Activated CD8-positive, alpha-beta memory T cell treated with anti-CD3 and anti-CD28 coated beads, Interleukin-2, amount 50 U/mL, for 24 hours (primary cell): ENCODE data around the gene ZDHHC7.

Source experiments
- DNase-seq: peaks from one replicate; pipeline ENCODE4 v3.0.0-alpha.2; 2020; ENCODE audit errors: extremely low read depth

ZDHHC7 gene

DNA sequence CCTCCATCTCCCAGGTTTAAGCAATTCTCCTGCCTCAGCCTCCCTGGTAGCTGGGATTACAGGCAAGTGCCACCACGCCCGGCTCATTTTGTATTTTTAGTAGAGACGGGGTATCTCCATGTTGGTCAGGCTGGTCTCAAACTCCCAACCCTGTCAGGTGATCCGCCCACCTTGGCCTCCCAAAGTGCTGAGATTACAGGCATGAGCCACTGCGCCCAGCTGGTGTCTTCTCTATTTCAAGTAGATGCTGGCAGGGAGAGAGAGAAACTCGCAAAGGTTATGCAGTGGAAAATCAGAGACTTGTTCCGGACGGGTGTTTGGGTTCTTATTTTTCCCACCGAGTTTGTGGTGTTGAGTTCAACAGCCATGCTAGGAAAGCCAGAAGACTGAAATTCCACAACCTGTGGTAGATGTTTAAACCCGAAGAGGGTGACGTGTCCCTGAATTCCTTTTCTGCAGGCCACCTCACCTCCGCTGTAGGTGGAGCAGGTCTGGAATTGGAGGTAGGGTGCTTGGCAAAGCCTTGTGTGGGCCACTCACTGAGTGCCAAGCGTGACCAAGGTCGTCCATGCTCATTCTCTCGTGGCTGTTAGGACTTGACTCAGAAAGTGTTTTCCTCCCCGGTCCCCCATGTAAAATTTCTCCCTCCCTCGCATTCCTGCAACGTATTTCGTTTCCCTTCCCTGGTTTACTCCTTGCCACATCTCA lies 7.3 kb upstream of the ZDHHC7 start:
- DNase-seq = no peak

DNA sequence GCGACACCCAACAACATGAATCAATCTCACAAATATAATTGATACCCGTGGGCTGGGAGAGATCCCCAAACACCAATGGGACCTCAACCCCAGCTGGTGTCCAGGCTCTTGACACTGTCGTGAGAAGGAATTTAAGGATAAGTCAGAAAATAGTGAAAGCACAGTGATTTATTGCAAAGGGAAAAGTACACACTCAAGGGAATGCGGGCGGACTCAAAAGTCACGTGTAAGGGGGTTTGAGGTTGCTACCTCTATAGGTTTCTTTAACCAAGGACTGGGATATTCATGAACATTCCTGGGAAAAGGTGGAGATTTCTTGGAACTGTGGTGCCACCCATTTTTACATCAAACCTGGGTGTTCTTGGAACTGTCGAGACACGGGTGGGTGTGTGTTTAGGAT lies 6.3 kb upstream of the ZDHHC7 start:
- DNase-seq = no peak

DNA sequence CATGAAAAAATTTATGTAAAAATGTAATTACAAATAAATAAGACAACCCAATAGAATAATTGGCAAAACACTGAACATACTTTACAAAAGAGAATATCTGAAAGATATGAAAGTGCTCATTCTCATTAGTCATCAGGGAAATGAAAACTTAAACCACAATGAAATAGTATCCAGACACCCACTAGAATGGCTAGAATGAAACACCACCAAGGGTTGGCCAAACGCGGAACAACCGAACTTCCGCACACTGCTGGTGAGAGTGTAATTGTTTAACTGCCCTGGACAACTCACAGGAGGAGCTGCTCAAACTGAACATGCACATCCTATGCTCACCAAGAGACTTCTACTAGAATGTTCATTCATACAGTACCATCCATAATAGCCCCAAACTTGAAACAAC lies 5.8 kb upstream of the ZDHHC7 start:
- no peak for DNase-seq

DNA sequence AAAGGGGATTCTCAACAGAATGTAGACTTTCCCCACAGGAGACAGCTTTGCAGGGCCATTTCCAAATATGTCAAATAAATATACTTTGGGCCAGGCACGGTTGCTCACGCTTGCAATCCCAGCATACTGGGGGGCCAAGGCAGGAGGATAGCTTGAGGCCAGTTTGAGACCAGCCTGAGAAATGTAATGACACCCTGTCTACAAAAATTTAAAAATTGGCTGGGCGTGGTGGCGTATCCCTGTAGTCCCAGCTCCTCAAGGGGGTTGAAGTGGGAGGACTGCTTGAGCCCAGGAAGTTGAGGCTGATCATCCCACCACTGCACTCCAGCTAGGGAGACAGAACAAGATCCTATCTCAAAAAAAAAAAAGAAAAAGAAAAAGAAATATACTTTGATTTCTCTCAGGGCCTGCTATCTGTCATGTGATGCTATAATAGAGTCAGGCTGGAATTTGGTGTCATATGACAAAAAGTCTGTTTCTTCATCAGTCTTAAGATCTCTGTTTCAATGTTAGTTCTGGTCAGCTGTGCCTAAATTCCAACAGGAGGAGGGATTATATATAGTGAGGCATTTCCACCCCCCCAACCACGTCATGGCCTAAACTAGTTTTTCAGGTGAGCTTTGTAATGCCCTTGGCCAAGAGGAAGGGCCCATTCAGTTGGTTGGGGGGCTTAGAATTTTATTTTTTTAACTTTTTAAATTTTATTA lies 4.3 kb upstream of the ZDHHC7 start:
- DNase-seq = no peak

DNA sequence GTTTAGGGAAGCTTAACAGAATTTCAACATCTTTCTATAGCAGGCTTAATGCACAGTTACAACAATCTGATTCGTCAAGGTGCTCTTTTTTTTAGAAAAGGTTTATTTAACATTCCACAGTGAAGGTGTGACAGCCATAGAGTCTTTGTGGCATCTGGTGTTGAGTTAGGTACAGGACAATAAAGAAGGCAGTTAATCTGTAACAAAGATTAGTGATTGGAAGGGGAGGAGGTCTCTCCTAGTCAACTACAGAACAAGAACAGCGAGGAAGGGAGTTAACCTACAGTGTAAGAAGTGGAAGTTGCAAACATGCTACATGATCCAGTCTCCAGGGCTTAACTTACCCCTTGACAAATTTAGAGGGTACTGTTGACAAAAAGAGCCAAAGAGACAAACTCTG lies 3.0 kb upstream of the ZDHHC7 start:
- no peak for DNase-seq

DNA sequence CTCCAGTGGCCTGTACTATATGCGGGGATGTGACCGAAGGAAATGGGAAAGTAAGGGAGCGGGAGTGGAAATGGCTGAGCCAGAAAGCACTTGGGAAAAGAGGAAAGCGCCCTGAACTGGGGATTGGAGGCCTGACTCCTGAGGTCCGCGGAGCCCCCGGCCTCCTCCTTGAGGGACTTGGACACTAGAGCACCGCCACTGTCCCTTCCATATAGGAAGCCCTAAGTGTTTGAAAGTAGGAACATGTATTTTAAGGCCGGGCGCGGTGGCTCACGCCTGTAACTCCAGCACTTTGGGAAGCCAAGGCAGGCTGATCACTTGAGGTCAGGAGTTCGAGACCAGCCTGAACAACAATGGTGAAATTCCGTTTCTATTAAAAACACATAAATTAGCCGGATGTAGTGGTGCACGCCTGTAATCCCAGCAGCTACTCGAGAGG lies 530 bp upstream of the ZDHHC7 start:
- DNase-seq = no peak

DNA sequence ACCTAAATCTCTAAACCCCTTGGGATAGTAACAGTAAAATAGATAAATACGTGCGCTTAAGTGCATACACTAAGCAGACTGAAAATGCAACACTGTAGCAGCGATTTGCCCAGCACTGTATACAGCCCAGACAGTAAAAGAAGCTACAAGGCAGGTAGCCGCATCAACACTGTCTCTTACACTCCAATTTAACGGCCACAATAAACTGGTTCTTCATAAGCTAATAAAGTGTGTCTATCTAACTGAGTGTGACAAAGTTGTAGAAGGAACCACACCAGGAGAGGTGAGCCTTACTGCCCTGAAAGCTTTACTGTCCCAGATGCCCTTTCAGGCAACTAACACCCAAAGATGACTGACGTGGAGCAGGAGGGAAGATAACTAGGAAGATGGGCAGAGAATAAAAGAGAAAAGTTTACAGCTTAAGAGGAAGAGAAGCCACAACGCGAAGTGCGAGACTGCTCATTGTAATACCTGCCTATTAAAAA lies 847 bp downstream of the ZDHHC7 start:
- DNase-seq = no peak

DNA sequence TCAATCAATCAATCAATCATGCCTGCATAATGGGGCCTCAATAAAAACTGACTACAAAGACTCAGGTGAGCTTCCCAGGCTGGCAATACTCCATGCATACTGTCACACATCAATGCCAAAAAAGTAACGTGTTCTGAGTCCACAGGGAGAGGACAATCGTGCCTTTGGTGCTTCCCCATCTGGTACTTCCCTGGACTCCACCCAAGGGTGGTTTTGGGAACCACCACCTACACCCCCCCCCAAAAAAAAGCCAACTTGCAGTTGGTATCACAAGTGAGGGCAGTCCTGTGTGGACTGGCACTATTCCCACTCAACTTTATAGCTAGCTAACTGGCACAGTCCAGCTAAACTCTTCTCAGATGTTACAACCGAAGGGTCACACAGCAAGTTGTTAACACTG lies 3.1 kb downstream of the ZDHHC7 start:
- no peak for DNase-seq

DNA sequence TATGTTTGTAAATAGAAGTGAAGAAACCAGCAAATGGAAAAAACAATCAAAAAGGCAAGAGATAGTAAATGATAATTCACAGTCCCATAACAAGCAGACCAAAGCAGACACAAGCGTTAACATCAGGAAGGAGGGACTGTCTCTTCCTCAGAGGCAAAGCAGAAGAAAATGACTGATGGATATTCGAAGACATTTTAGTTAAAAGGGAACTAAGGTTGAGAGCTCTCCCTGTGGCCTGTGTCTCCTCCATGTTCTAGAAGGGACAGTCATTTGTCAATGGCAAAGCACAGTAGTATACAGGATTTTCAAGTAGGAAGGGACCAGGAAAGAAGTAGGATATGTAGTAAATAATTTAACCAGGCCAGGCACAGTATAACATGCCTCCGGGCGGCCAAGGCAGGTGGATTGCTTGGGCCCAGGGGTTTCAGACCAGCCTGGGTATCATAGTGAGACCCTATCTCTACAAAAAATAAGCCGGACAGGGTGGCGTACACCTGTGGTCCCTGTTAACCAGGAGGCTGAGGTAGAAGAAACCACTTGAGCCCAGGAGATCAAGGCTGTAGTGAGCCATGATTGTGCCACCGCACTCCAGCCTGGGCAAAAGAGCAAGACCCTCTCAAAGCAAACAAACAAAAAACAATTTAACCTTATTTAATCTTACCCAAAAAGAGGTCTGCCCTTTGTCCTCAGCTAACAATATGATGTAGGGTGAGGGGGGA lies 3.7 kb downstream of the ZDHHC7 start:
- DNase-seq = no peak

DNA sequence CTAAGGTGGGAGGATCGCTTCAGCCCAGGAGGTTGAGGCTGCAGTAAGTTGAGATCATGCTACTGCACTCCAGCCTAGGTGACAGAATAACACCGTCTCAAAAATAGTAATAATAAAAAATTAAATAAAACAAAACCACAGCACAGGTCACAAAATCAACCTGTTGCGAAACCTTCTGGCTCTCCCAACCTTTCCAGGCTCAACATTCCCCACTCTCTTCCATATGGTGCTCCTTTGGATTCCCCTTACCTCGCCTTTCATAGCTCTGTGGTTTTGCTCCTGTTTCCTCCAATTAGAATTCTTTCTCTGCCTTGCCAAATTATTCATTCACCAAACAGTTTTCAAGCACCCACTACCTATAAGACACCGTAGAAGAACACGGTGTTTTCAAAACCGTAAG lies 4.7 kb downstream of the ZDHHC7 start:
- DNase-seq = no peak

DNA sequence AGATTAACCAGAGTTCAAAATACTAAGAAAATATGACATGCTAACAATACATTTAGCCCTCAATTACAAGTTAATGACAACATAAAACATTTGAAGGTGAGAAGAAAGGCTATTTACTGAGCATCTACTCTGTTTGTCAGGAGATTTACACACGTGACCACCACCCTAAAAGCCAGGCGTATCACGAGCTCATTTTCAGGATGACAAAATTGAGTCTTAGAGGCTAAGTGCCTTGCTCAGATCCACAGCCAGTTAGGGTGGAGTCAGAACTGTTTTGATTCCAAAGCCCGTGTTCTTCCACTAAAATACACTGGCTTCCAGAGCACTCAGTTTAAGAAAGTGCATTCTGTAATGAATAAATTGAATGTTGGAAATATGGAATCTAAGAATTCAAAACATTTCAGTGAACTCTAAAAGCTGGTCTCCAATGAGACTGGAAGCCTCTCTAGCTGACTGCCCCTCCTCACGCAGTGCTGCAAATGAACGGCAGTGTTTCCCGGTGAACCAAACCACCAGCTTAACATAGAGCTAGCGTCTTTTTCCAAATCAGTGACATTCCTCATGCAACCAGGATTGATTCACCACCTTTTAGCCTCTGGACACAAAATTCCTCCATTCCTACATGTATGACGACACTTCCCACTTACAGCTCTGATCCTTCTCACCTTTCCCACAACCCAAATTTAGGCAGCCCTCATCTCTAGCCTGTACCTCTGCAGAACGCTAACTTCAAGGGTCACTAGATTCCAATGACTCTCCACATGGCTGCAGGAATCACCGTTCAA lies 5.9 kb downstream of the ZDHHC7 start:
- DNase-seq = no peak

DNA sequence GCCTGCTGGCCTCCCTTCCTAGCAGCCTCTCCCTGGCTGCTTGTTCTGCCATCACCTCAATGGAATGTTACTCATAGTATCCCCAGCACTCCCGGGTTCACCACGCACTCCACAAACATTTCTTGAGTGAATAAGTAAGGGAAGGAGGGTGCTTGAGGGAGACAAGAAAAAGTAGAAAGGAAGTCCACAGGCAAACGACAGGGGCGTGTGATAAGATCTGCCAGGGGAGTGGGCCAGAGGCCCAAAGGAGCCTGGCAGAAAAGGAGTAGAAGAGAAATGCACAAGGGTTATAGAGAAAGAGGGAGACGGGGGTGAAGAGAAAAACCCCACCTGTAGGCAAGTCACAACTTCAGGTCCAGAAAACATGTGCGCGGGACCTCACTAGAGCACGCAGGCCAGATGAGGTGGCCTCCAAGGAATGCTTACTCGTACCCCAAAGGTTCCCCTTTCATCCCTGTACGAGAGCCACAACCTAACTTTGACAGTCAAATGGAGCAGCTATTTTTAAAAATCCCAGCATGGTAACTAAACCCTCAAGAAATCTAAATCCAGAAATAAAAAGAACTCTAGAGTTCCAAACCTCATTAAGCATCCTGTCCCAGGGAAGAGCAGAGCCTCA lies 6.6 kb downstream of the ZDHHC7 start:
- DNase-seq = no peak

DNA sequence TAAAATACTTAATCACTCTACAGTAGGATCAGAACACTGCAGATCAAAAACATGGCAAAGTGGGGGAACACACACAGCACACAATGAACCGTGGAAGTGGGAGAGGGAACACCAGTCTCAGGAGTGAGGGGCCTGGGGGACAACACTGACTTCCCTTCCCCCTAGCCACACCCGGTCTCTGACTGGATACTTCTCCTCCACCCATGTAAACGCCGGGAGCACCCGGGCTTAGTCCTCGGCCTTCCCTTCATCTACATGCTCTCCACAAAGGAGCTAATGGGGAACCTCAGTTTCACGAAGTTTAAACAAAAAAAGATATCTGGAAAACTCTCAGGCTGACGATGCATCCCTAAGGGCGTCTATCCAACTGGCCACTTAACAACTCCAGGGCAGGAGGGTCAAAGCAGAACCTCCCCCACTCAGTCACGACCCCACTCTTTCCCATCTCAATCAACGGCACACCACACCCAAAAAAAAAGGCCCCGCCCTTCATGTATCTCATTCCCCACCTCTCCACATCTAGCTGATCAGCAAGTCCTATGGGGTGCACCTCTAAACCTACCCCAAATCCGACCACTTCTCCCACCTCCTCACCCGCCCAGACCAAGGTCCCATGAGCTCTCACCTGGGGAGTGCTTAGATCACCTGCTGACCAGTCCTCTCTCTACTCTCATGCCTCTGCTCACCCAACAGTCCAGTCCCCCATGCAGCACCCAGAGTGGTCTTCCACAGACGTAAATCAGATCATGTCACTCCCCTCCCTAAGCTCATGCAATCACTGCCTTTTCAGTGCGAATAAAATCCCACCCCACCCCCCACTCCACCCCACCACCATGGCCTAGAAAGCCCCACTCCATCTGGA lies 7.4 kb downstream of the ZDHHC7 start:
- no peak for DNase-seq

DNA sequence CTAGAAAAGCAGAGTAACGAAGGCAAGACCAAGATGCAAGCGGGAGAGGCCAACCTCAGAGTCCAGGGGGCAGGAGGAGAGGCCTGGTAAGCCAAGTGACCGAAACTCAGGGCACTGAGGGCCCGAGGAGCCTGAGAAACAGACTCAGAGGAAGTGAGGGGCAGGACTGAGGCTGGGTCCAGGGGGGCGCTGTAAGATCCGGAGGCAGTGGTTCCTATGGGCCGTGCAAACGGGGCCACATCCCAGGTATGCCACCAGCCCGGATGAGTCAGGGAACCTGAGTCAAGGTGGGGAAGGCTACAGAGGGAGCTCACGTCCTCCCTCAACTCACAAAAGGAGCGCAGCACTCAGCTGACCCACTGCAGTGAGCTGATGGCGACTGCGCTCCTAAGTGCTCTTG lies 8.3 kb downstream of the ZDHHC7 start:
- no peak for DNase-seq

DNA sequence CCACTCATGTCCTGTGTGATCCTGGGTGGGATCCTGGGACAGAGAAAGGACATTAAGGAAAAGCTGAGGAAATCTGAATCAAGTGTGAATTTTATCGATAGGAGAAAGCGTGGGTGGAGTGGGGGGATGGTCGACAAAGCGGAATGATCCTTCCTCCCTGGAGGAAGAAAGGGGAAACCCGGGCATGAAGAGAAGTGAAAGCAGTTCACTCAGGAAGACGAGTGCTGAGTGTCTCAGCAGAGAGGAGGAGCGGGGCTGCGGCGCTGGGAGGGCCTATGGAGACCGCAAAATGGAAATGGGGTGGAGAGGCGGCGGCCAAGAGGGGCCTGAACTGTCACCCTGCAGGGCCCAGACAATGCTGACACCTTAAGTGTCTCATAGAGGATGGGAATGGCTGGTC lies 8.7 kb downstream of the ZDHHC7 start:
- DNase-seq = no peak

DNA sequence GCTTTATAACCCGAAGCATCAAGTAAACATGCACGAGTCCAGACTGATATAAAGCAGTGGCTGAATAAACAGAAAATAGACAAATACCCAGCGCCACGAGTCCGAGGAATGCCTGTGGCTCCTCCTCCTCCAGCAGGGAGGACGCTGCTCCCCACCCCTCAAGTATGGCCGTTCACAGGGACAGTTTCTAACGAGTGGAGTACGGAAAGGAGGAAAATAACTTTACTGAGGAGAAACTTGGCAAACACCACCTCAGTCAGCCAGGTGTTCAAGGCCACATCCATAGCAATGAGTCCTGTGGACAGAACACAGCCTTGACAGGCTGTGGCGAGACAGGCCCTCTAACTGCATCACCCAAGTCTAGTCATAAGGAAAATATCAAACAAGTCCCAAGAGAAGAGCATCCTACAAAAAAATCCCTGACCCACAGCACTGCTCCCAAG lies 9.2 kb downstream of the ZDHHC7 start:
- DNase-seq = no peak

DNA sequence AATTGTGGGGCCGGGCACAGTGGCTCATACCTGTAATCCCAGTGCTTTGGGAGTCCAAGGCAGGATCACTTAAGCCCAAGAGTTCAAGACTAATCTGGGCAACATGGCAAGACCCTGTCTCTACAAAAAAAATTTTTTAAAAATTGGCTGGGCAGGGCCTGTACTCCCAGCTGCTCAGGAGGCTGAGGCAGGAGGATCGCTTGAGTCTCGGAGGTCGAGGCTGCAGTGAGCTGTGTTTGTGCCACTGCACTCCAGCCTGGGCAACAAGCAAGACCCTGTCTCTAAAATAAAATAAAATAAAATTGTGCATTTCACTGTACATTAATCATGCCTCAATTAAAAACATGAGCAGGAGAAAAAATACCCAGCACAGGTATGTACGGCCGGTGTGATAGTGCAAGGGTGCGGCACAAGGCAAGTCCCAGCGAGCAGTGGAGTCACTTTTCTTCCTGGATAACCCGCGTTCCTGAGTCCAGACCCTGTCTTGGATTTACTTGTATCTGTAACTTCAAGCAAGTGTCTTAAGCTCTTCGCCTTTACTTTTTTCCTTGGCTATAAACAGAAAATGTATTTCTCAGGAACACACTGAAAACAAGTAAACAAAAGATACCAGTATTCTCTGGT lies 11.4 kb downstream of the ZDHHC7 start:
- no peak for DNase-seq

DNA sequence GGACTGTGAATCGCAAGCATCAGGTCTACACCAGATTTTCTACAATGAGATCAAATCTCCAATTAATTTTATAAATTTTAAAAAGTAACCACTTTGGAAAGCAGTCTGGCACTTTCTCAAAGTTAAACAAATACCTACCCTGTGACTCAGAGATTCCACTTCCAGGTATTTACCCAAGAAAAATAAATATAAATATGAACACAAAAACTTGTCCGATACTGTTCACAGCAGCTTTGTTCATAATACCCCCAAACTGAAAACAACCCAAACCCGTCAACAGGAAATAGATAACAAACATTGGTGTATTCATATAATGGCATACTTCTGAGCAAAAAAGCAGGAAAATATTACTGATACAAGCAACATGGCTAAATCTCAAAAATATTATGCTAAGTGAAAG lies 12.1 kb downstream of the ZDHHC7 start:
- DNase-seq = no peak

DNA sequence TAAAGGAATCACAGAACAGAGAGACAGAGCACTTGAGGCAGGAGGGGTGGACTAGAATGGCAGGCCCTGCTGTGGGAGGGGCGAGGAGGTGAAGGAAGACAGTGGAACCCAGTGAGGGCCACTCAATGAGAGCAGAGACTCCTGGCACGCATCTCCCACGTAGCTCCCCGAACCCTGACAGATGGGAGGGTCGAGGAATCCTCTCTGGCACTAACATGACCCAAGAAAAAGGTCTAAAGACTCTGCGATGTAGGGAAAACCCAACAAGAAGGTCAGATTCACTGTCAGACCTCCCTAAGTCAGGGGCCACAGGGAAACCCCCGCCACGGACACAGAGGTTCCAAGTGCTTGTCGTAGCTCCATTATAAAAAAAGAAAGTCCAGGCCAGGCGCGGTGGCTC lies 15.0 kb downstream of the ZDHHC7 start:
- no peak for DNase-seq

DNA sequence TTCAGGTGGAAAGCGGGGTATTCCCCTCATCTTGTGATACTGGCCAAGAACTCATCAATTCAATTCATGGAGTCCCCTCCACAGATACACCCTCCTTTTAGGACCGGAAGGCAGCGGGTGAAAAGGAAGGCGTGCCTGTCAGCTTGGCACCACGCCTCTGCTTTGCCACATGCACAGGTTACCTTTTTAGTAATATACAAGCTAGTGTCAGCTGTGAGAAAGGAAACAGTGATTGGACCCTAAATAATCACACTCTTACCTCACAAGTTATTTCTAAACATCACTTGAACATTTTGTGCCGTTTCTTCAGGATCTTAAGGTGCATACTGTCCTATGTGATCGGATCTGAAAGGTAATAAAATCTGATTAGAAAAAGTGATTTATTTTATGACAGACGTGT lies 15.7 kb downstream of the ZDHHC7 start:
- DNase-seq = no peak
